Measurements from ENCODE around the gene TMEM9. TPM values are rescaled to one million over a fixed set of nuclear protein-coding genes. Genes with fewer than 3 reads are reported as not detected.

Gene TMEM9
- total RNA-seq, 1 experiment from 2014 or later: 147 TPM

- DNase-seq (ENCODE audit: low read depth): peak; percentile 56
Observed at GRCh38 chr1:201127755-201128455, 26.4 kb downstream of the TMEM9 start.

DNA sequence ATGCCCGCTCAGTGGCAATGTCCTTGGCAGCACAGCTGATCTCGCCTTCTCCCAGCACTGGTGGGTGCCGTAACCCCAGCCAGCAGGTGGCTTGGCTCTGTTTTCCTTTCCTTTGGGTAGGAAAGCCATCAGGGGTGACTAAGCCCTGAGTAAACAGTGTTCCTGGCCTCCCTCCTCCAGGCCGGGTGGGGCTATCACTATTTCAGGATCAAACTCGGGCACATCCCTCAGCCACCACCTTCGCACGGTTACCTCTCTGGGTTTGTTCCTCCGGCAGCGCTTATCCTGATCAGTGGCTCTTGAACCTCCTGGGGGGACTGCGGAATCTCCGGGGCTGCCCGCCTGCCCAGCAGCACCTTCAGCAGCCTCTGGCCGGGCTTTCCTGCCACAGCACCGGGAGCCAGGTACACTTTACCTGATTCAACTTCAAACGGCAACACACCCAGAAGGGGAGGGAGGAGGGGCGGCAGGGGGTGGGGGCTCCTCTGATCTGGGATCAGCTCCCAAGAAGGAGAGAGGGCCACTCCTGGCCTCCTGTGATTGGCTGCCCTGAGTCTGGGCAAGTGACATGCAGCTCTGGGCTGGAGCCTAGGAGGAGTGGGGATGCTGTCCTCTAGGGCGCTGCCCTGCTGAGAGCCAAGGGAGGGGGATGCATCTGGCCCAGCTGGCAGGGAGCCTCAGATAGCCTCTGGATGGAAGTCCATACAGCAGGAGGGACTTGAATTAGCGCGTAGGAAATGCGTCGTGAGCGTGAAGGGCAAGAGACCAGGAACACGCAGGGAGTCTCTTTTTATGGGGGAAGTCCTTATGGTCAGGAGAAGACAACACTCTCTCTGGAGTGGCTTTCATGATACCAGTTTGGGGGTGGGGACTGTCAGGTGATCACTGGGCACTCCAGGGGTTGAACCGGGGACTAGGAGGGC lies 27.2 kb downstream of the TMEM9 start, which contains the start of gene ASCL5:
TSS of gene ASCL5 (minus strand) at position 353 of the 923 bp plus-strand sequence. CDS start 11,812 bp downstream, outside the sequence.
- DNase-seq (ENCODE audit: low read depth): peak; percentile 52

GRCh38 chr1:201126463-201126831 lies 27.8 kb downstream of the TMEM9 start:
- DNase-seq (ENCODE audit: low read depth): no peak

- DNase-seq (ENCODE audit: low read depth): no peak
Observed at GRCh38 chr1:201125800-201126199, 28.5 kb downstream of the TMEM9 start.

GRCh38 chr1:201125019-201125418 lies 29.3 kb downstream of the TMEM9 start:
- no peak for DNase-seq (ENCODE audit: low read depth)

GRCh38 chr1:201123866-201124265 lies 30.4 kb downstream of the TMEM9 start:
- no peak for DNase-seq (ENCODE audit: low read depth)

- no peak for DNase-seq (ENCODE audit: low read depth)
Observed at GRCh38 chr1:201122321-201122957, 31.8 kb downstream of the TMEM9 start.

GRCh38 chr1:201119206-201120197 lies 34.8 kb downstream of the TMEM9 start:
- DNase-seq (ENCODE audit: low read depth): peak; percentile 39

- no peak for DNase-seq (ENCODE audit: low read depth)
Observed at GRCh38 chr1:201116091-201116490, 38.2 kb downstream of the TMEM9 start.

- DNase-seq (ENCODE audit: low read depth): no peak
Observed at GRCh38 chr1:201115390-201115937, 38.8 kb downstream of the TMEM9 start.

DNA sequence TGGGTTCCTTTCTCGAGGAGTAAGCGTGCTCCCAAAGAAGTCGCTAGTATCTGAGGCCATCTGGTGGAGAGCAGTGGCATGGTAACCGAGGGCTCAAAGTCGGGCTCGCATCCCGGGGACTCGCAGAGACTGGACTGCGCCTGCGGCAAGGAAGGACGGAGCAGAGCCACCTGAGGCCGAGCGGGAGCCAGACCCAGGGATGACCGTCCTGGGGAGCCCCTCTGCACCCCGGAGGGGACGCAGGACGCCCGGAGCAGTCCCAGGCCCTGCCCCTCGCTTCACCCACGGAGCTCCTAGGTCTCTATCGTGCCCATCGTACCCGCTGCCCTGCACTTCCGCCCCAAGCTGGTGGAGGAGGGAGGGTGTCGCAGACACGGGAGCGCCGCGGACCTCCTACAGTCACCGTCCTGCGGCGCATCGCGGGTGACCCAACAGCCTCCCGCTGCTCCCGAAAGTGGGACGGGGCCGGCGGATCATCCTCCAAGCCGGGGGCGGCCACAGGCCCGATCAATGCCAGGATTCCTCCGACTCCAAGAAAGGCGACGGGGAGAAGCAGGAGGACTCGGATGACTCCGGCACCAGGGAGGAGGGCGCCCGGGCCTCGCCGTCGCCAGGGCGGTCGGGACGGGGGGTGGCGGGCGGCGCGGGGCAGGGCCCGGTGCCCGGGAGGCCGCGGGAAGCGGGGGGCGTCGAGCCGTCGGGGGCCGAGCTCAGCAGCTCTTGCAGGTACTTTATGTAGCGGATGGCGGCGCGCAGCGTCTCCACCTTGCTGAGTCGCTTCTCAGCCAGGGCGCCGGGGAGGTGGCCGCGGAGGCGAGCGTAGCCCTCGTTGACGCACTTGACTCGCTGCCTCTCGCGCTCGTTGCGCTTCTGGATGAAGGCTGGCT lies 39.8 kb downstream of the TMEM9 start:
- DNase-seq (ENCODE audit: low read depth): peak; percentile 93

DNA sequence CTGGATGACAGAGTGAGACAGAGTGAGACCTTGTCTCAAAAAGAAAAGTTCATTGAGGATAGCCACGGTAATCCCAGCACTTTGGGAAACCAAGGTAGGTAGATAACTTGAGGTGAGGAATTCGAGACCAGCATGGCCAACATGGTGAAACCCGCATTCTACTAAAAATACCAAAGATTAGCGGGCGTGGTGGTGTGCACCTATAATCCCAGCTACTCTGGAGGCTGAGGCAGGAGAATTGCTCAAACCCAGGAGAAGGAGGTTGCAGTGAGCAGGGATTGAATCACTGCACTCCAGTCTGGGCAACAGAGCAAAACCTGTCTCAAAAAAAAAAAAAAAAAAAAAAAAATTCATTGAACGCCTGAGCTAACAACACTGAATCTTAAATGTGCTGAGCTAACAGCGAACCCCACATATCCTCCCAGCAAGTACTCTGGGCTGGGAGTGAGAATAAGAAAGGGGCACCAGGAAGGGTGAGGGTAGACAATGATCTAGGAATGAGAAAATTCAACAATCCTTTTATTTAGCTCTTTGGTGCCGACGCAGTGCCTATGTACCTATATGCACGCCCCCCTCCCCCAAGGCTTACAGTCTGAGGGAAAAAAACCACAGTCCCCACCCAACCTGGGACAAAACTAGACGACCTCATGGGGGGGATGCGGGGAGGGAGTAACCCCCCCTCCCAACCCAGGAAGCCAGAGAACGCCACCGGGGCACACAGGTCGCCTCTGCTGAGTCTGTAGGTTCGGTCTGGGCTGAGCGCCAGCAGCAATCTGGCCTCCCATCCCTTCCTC lies 40.6 kb downstream of the TMEM9 start:
- DNase-seq (ENCODE audit: low read depth): no peak

DNA sequence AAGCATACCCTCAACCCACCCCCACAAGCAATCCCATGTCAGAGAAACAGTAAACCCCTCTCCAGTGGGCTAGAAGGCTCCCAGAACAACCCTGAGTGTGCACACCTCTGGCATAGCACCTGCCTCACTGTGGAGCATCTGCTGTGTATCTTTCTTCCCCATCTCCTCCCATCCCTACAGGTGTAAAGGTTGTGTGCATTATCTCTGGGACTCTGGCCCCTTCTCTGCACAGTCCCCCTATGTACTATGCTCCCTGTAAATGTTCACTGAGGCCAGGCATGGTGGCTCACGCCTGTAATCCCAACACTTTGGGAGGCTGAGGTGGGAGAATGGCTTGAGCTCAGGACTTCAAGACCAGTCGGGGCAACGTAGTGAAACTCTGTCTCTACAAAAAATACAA lies 41.3 kb downstream of the TMEM9 start:
- no peak for DNase-seq (ENCODE audit: low read depth)

DNA sequence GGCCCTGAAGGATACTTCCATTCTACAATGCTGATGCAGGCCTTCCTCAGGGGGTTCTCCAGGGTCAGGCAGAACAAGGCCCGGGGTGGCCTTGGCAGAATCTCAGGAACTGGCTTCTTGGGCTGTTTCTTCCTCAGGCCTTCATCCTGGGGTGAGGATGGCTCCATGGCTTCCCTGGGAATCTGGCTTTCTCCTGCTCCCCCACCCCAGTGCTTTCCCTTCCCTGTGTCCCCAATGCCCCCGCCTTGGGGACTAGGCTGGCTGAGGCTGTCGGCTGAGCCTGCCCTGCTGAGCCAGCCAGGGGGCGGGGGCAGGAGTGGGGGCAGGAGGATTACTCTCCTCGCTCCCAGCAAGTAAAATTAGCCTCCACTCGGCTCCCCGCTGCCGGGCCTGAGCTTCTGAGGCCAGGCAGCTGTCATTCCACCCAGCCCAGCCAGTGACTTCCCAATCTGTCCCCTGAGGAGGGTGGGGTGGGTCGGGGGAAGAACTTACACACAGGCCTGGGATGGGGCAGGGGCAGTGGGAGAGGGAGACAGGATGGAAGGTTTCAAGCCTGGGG lies 42.0 kb downstream of the TMEM9 start, which contains the start of gene CACNA1S:
TSS of gene CACNA1S (minus strand) at position 254 of the 559 bp plus-strand sequence. CDS start at position 167, 87 bp downstream.
- DNase-seq (ENCODE audit: low read depth): no peak

GRCh38 chr1:201111672-201112071 lies 42.6 kb downstream of the TMEM9 start:
- DNase-seq (ENCODE audit: low read depth): no peak

DNA sequence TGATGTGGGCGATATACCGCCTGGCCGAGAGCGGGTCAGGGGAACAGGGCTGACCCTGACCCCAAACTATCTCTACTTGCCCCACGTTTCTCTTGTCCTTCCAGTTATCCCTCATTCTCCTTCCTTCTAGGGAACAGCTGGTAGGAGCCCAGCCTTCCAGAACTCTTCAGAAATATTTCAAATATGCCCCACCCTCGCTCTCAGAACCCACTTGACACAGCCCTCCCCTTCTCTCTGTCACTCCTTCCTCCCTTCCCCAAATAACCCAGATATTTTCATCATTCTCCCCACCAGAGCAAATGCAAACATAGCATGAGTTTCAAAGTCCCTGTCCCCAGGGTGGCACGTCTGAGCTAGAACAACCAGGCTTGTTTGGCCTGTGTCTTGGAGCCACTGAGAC lies 43.1 kb downstream of the TMEM9 start:
- DNase-seq (ENCODE audit: low read depth): no peak

GRCh38 chr1:201110616-201111015 lies 43.7 kb downstream of the TMEM9 start:
- no peak for DNase-seq (ENCODE audit: low read depth)

- DNase-seq (ENCODE audit: low read depth): no peak
Observed at GRCh38 chr1:201110138-201110537, 44.1 kb downstream of the TMEM9 start.

Data from M059J (cell line).